CD4-positive, alpha-beta T cell (primary cell): ENCODE measurements around the gene GPR3. TPM values are rescaled to one million over a fixed set of nuclear protein-coding genes. Genes with fewer than 3 reads are reported as not detected.

Source experiments
- ATAC-seq: fragments of 200-7000 bp; cut with Tn5 transposase; one replicate; pipeline ENCODE4 v1.10.0; 2022; ENCODE audit warnings: mild to moderate bottlenecking; ENCODE audit not compliant: poor library complexity
- CTCF ChIA-PET: fragments of 350-600 bp; sonication (Branson Sonifier 250); formaldehyde crosslinking; loops from one replicate; lab custom pipeline; 2021; ENCODE audit warnings: antibody characterized with exemption, inconsistent platforms; lab: Charles Lee
- POLR2A ChIA-PET: fragments of 350-600 bp; sonication (Branson Sonifier 250); formaldehyde crosslinking; loops from one replicate; lab custom pipeline; 2021; ENCODE audit warnings: antibody characterized with exemption, inconsistent platforms; lab: Charles Lee
- DNase-seq, 14 experiments: peaks; one replicate each; pipeline ENCODE4 v3.0.0-alpha.2; 2013 to 2020; ENCODE audit warnings: mixed read lengths in 2 of 14
- H3K27ac ChIP-seq, 2 donors: one replicate each; pipeline versions ENCODE4 v1.5.1 to v1.7.0; 2013; ENCODE audit warnings: low read length in 2 of 2, low read depth in 1 of 2, mild to moderate bottlenecking in 1 of 2
- H3K27me3 ChIP-seq, 2 experiments: 1 replicate in 1 of 2; 2 replicates in 1 of 2; pipeline versions ENCODE4 v1.6.1 to v1.7.0; 2013; ENCODE audit warnings: low read length in 2 of 2, control low read depth in 1 of 2, mild to moderate bottlenecking in 1 of 2, moderate library complexity in 1 of 2; ENCODE audit not compliant: insufficient read depth in 2 of 2, control insufficient read depth in 1 of 2
- H3K36me3 ChIP-seq: one replicate; pipeline ENCODE4 v1.6.1; 2013; ENCODE audit warnings: low read length, control low read depth; ENCODE audit not compliant: insufficient read depth
- H3K4me1 ChIP-seq: one replicate; pipeline ENCODE4 v1.6.1; 2013; ENCODE audit warnings: low read length, control low read depth; ENCODE audit not compliant: insufficient read depth
- H3K4me3 ChIP-seq: one replicate; pipeline ENCODE4 v1.5.1; 2013; ENCODE audit warnings: mild to moderate bottlenecking, low read length, moderate library complexity
- H3K9me3 ChIP-seq, 2 experiments: 1 replicate in 1 of 2; 2 replicates in 1 of 2; pipeline versions ENCODE4 v1.6.1 to v1.7.0; 2013; ENCODE audit warnings: low read length in 2 of 2, mild to moderate bottlenecking in 2 of 2, control low read depth in 1 of 2, moderate library complexity in 1 of 2; ENCODE audit not compliant: control insufficient read depth in 1 of 2, insufficient read depth in 1 of 2
- H3K27ac Mint-ChIP-seq: one replicate; pipeline ENCODE4 v1.8.0; 2020; ENCODE audit warnings: mixed read lengths
- H3K27me3 Mint-ChIP-seq: one replicate; pipeline ENCODE4 v1.8.0; 2021; ENCODE audit warnings: mixed read lengths
- H3K36me3 Mint-ChIP-seq: one replicate; pipeline ENCODE4 v1.8.0; 2021; ENCODE audit warnings: low read depth, mixed read lengths
- H3K4me1 Mint-ChIP-seq: one replicate; pipeline ENCODE4 v1.8.0; 2021; ENCODE audit warnings: low read depth, mixed read lengths
- H3K4me3 Mint-ChIP-seq: one replicate; pipeline ENCODE4 v1.8.0; 2020; ENCODE audit warnings: mild to moderate bottlenecking, mixed read lengths
- H3K9me3 Mint-ChIP-seq: one replicate; pipeline ENCODE4 v1.8.0; 2020; ENCODE audit warnings: mixed read lengths
- CTCF ChIP-seq: fragments of 200-600 bp; IDR thresholded peaks from one replicate; pipeline ENCODE4 v1.8.0; 2022; ENCODE audit warnings: antibody characterized with exemption, mild to moderate bottlenecking
- intact Hi-C, 2 experiments: fragments of 100-400 bp; cut with DNase I in 1 of 2; cut with micrococcal nuclease in 1 of 2; formaldehyde crosslinking; loops; one replicate each; pipeline versions ENCODE4 v1.15.1 to v1.9.0; 2023 to 2025; cut with DNase I, micrococcal nuclease
- total RNA-seq, 174 experiments: library from RNA in 2 of 174; stranded (reverse) in 2 of 174; gene quantifications; one replicate each; pipeline ENCODE4 v1.2.3 and lab custom pipeline; 2021 to 2026

GPR3 gene
- total RNA-seq, 2 experiments from 2014 or later, result 0.14 to 0.19 TPM

DNA sequence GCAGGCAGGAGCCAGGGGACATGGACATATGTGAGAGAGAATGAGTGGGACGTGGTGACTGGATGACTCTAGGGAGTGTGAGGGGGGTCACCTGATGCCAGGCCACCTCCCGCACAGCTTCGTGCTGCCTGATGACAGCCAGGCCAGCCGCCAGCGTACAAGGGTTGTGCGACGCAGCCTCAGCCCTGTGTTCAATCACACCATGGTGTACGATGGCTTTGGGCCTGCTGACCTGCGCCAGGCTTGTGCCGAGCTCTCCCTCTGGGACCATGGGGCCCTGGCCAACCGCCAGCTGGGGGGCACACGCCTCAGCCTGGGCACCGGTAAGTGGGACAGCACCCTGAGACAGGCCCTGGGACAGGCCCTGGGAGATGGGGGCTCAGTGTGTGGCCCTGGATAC lies 39.3 kb upstream of the GPR3 start:
- peak overlapping the region in 1 of 2 donors; percentile 35 for H3K27ac ChIP-seq
- H3K4me1 ChIP-seq, result peaks cover 36% of the 10 kb centered on the region
- H3K9me3 ChIP-seq, result no peaks in the 10 kb centered on the region
- Mint-ChIP-seq H3K27ac (no peak overlapping the region), H3K9me3 (no peaks in the 10 kb centered on the region), H3K4me3 (no peak overlapping the region), H3K36me3 (peaks cover 10% of the 10 kb centered on the region), H3K27me3 (no peaks in the 10 kb centered on the region), H3K4me1 (peaks cover 24% of the 10 kb centered on the region)
- H3K4me3 ChIP-seq, result no peak overlapping the region
- intact Hi-C loops, result no loop called here
- ChIA-PET CTCF (interaction anchor here (0.7 to 1.7 kb wide), 2 partner anchors 13 to 42 kb away, joined by 3 to 8 read pairs; partner anchors contain the start of gene MAP3K6), POLR2A (interaction anchor here (0.7 kb wide), 1 partner anchor 12 kb away, joined by 4 read pairs; the partner anchor contains the start of gene SYTL1)
- TF ChIP-seq CTCF, result no peak
- no peaks in the 10 kb centered on the region for H3K27me3 ChIP-seq
- DNase-seq (no peak), ATAC-seq (no peak)
- peaks cover 33% of the 10 kb centered on the region for H3K36me3 ChIP-seq

DNA sequence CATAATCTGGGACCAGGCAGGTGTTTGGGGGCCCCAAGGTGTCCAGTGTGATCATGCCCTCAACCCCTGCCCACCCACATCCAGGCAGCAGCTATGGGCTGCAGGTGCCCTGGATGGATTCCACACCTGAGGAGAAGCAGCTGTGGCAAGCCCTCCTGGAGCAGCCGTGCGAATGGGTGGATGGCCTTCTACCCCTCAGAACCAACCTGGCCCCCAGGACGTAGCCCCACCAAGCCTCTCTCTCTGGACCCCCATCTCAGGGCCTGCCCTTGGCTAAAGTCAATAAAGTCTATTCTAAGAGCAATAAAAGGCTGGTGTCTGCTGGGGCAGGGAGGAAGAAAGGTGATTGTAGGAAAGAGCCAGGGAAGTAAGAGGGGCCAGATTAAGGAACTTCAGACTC lies 38.8 kb upstream of the GPR3 start:
- DNase-seq (no peak), ATAC-seq (no peak)
- H3K27ac Mint-ChIP-seq, result peak overlapping the region; percentile 6
- Histone ChIP-seq H3K27me3 (no peaks in the 10 kb centered on the region), H3K36me3 (peaks cover 31% of the 10 kb centered on the region), H3K4me1 (peaks cover 41% of the 10 kb centered on the region), H3K9me3 (no peaks in the 10 kb centered on the region), H3K4me3 (no peak overlapping the region), H3K27ac (peak overlapping the region in 1 of 2 donors; percentile 35)
- peaks cover 26% of the 10 kb centered on the region for H3K4me1 Mint-ChIP-seq
- TF ChIP-seq CTCF, result no peak
- H3K27me3 Mint-ChIP-seq, result no peaks in the 10 kb centered on the region
- no peak overlapping the region for H3K4me3 Mint-ChIP-seq
- peaks cover 9% of the 10 kb centered on the region for H3K36me3 Mint-ChIP-seq
- H3K9me3 Mint-ChIP-seq, result no peaks in the 10 kb centered on the region
- ChIA-PET CTCF (interaction anchor here (0.7 to 1.7 kb wide), 3 partner anchors 13 to 42 kb away, joined by 3 to 8 read pairs (median 3); partner anchors contain the start of gene MAP3K6), POLR2A (interaction anchor here (1.3 kb wide), 1 partner anchor 13 kb away, joined by 7 read pairs; the partner anchor contains the start of gene MAP3K6)
- intact Hi-C loops, result no loop called here

- H3K27me3 Mint-ChIP-seq, result no peaks in the 10 kb centered on the region
- no peaks in the 10 kb centered on the region for H3K9me3 Mint-ChIP-seq
- H3K9me3 ChIP-seq, result no peaks in the 10 kb centered on the region
- H3K4me1 ChIP-seq, result peaks cover 56% of the 10 kb centered on the region
- intact Hi-C loops, result loop anchor here in 1 of 2 experiments (2.0 kb wide), 1 partner anchor 13 kb away; the partner anchor contains the start of gene SYTL1
- ChIA-PET CTCF (interaction anchor here (0.8 to 3.4 kb wide), 3 partner anchors 11 to 59 kb away, joined by 3 to 33 read pairs (median 18); partner anchors contain the start of gene MAP3K6), POLR2A (interaction anchor here (0.6 to 5.0 kb wide), 4 partner anchors 10 to 732 kb away, joined by 3 to 56 read pairs (median 22); partner anchors contain the start of genes MAP3K6 and SYTL1)
- peaks cover 9% of the 10 kb centered on the region for H3K36me3 Mint-ChIP-seq
- peaks cover 46% of the 10 kb centered on the region for H3K4me1 Mint-ChIP-seq
- H3K36me3 ChIP-seq, result peaks cover 16% of the 10 kb centered on the region
- DNase-seq (no peak), ATAC-seq (no peak)
- no peak overlapping the region for H3K4me3 ChIP-seq
- H3K27me3 ChIP-seq, result no peaks in the 10 kb centered on the region
- peak overlapping the region; percentile 75 for H3K27ac Mint-ChIP-seq
- H3K27ac ChIP-seq, result no peak overlapping the region
- H3K4me3 Mint-ChIP-seq, result peak overlapping the region; percentile 65
- no peak for TF ChIP-seq CTCF
Observed at GRCh38 chr1:27355683-27356082, 36.7 kb upstream of the GPR3 start.
